Mesothelial cell of epicardium (in vitro differentiated cells): ENCODE results near the gene STPG1. TPM values are rescaled to one million over a fixed set of nuclear protein-coding genes. Genes with fewer than 3 reads are reported as not detected.

ENCODE experiments used
- DNase-seq, 2 experiments: peaks; one replicate each; pipeline ENCODE4 v3.0.0; 2021; ENCODE audit warnings: low spot score in 2 of 2; ENCODE audit not compliant: unreplicated experiment in 2 of 2
- H3K27ac Mint-ChIP-seq: 2 replicates; pipeline ENCODE4 v1.8.0; 2021; ENCODE audit warnings: mixed read lengths
- H3K27me3 Mint-ChIP-seq: 2 replicates; pipeline ENCODE4 v1.8.0; 2021; ENCODE audit warnings: low read depth, mixed read lengths
- H3K36me3 Mint-ChIP-seq: 2 replicates; pipeline ENCODE4 v1.8.0; 2021; ENCODE audit warnings: mixed read lengths
- H3K4me1 Mint-ChIP-seq: 2 replicates; pipeline ENCODE4 v1.8.0; 2021; ENCODE audit warnings: mixed read lengths
- H3K4me3 Mint-ChIP-seq: 2 replicates; pipeline ENCODE4 v1.8.0; 2021; ENCODE audit warnings: mild to moderate bottlenecking, moderate library complexity, mixed read lengths
- H3K9me3 Mint-ChIP-seq: 2 replicates; pipeline ENCODE4 v1.8.0; 2021; ENCODE audit warnings: mixed read lengths
- CTCF ChIP-seq: fragments of 200-600 bp; sonication (generic); IDR thresholded peaks from one replicate; pipeline ENCODE4 v1.5.0; 2021; ENCODE audit warnings: antibody characterized with exemption; ENCODE audit not compliant: unreplicated experiment
- total RNA-seq: library from RNA; stranded (reverse); gene quantifications from 3 replicates; pipeline ENCODE4 v1.2.1, GENCODE V29; 2021

STPG1 gene
- total RNA-seq, 1 donor from 2014 or later, result 8.8 TPM

- Mint-ChIP-seq H3K4me1 (peaks cover 38% of the 10 kb centered on the region), H3K9me3 (no peaks in the 10 kb centered on the region), H3K4me3 (peak overlapping the region; percentile 3), H3K36me3 (peaks cover 18% of the 10 kb centered on the region), H3K27me3 (no peaks in the 10 kb centered on the region), H3K27ac (peak overlapping the region; percentile 93)
- DNase-seq, result no peak
- no peak for TF ChIP-seq CTCF
Observed at GRCh38 chr1:24418898-24419628, 5.5 kb upstream of the STPG1 start.

GRCh38 chr1:24417681-24418080 lies 4.1 kb upstream of the STPG1 start:
- H3K9me3 Mint-ChIP-seq, result no peaks in the 10 kb centered on the region
- TF ChIP-seq CTCF, result no peak
- peaks cover 10% of the 10 kb centered on the region for H3K36me3 Mint-ChIP-seq
- H3K4me3 Mint-ChIP-seq, result no peak overlapping the region
- peaks cover 43% of the 10 kb centered on the region for H3K4me1 Mint-ChIP-seq
- H3K27ac Mint-ChIP-seq, result no peak overlapping the region
- no peaks in the 10 kb centered on the region for H3K27me3 Mint-ChIP-seq
- DNase-seq, result no peak

GRCh38 chr1:24416666-24417391 lies 3.2 kb upstream of the STPG1 start:
- no peak for TF ChIP-seq CTCF
- DNase-seq, result no peak
- H3K27ac Mint-ChIP-seq, result peak overlapping the region; percentile 67
- H3K4me3 Mint-ChIP-seq, result peak overlapping the region; percentile 83
- no peaks in the 10 kb centered on the region for H3K9me3 Mint-ChIP-seq
- peaks cover 5% of the 10 kb centered on the region for H3K36me3 Mint-ChIP-seq
- no peaks in the 10 kb centered on the region for H3K27me3 Mint-ChIP-seq
- H3K4me1 Mint-ChIP-seq, result peaks cover 43% of the 10 kb centered on the region

GRCh38 chr1:24415910-24416665 lies 2.5 kb upstream of the STPG1 start:
- no peaks in the 10 kb centered on the region for H3K9me3 Mint-ChIP-seq
- H3K27me3 Mint-ChIP-seq, result no peaks in the 10 kb centered on the region
- peaks cover 3% of the 10 kb centered on the region for H3K36me3 Mint-ChIP-seq
- TF ChIP-seq CTCF, result no peak
- DNase-seq, result no peak
- H3K4me1 Mint-ChIP-seq, result peaks cover 43% of the 10 kb centered on the region
- H3K27ac Mint-ChIP-seq, result peak overlapping the region; percentile 80
- peak overlapping the region; percentile 83 for H3K4me3 Mint-ChIP-seq

GRCh38 chr1:24415334-24415909 lies 1.8 kb upstream of the STPG1 start, which contains the start of gene NIPAL3:
NIPAL3 (plus strand) TSS chr1:24415802; CDS start chr1:24419548, 3,746 bp downstream.
- peak within 1 kb of the TSS; percentile 80 for H3K27ac Mint-ChIP-seq
- H3K9me3 Mint-ChIP-seq, result no peaks in the 10 kb centered on the region
- H3K4me3 Mint-ChIP-seq, result peak within 1 kb of the TSS; percentile 83
- peaks cover 3% of the 10 kb centered on the region for H3K36me3 Mint-ChIP-seq
- peak; percentile 91 for TF ChIP-seq CTCF
- H3K27me3 Mint-ChIP-seq, result no peaks in the 10 kb centered on the region
- DNase-seq, result peak; percentile 96 to 97
- peaks cover 43% of the 10 kb centered on the region for H3K4me1 Mint-ChIP-seq
